Measurements from ENCODE around the gene FBXL17.
"Not testable (repeated sequence)": the region's sequence is repeated elsewhere in the genome, so short reads cannot be mapped to it uniquely, and the experiment has no call there.

Gene FBXL17

GRCh38 chr5:108381954-108382783 lies at the start of gene FBXL17:
TSS of gene FBXL17 (minus strand) at chr5:108382098.
- peak; percentile 97 for DNase-seq

- DNase-seq, result no peak
These were observed 49.2 kb upstream of the FBXL17 start for GRCh38 chr5:108430931-108431608.

GRCh38 chr5:108421713-108422112 lies 39.8 kb upstream of the FBXL17 start:
- no peak for DNase-seq

- no peak for DNase-seq
These were observed 38.9 kb upstream of the FBXL17 start for GRCh38 chr5:108420755-108421154.

GRCh38 chr5:108420158-108420557 lies 38.3 kb upstream of the FBXL17 start:
- DNase-seq, result no peak

- DNase-seq, result no peak
These were observed 36.3 kb upstream of the FBXL17 start for GRCh38 chr5:108418197-108418596.

GRCh38 chr5:108417166-108417670 lies 35.3 kb upstream of the FBXL17 start:
- DNase-seq, result no peak

- no peak for DNase-seq
These were observed 33.8 kb upstream of the FBXL17 start for GRCh38 chr5:108415726-108416125.

- DNase-seq, result no peak
These were observed 27.9 kb upstream of the FBXL17 start for GRCh38 chr5:108409786-108410185.

- DNase-seq, result not testable (repeated sequence)
These were observed 23.3 kb upstream of the FBXL17 start for GRCh38 chr5:108405201-108405600.

GRCh38 chr5:108398964-108399363 lies 17.1 kb upstream of the FBXL17 start:
- peak; percentile 34 for DNase-seq

GRCh38 chr5:108396837-108397236 lies 14.9 kb upstream of the FBXL17 start:
- DNase-seq, result not testable (repeated sequence)

- no peak for DNase-seq
These were observed 5.9 kb upstream of the FBXL17 start for GRCh38 chr5:108387758-108388157.

- DNase-seq, result no peak
These were observed 4.6 kb upstream of the FBXL17 start for GRCh38 chr5:108386345-108387061.

- no peak for DNase-seq
These were observed 2.8 kb upstream of the FBXL17 start for GRCh38 chr5:108384741-108385140.

GRCh38 chr5:108382784-108383330 lies 959 bp upstream of the FBXL17 start:
- DNase-seq, result peak; percentile 64

- peak; percentile 78 for DNase-seq
These were observed 446 bp downstream of the FBXL17 start for GRCh38 chr5:108381350-108381953.

- DNase-seq, result peak; percentile 59
These were observed 1.2 kb downstream of the FBXL17 start for GRCh38 chr5:108380531-108381349.

- DNase-seq, result peak; percentile 29
These were observed 2.0 kb downstream of the FBXL17 start for GRCh38 chr5:108379722-108380530.

GRCh38 chr5:108375768-108376167 lies 6.1 kb downstream of the FBXL17 start:
- DNase-seq, result no peak

- no peak for DNase-seq
These were observed 8.5 kb downstream of the FBXL17 start for GRCh38 chr5:108373426-108373825.
